Lower leg skin (tissue), 4 donors: ENCODE data around the gene KLHL6. TPM values are rescaled to one million over a fixed set of nuclear protein-coding genes. Genes with fewer than 3 reads are reported as not detected.

Experiments used
- DNase-seq, 2 donors: peaks; one replicate each; pipeline ENCODE4 v3.0.0-alpha.2; 2019; ENCODE audit warnings: low spot score in 2 of 2
- H3K4me3 ChIP-seq: fragments of 200-600 bp; sonication (generic); 2 replicates; pipeline ENCODE4 v1.5.1; 2017; ENCODE audit warnings: mild to moderate bottlenecking, low read depth; ENCODE audit not compliant: poor library complexity, severe bottlenecking
- CTCF ChIP-seq, 3 donors: fragments of 450-650 bp; IDR thresholded peaks; one replicate each; pipeline ENCODE4 v1.5.1; 2016; ENCODE audit warnings: antibody characterized with exemption in 3 of 3, mild to moderate bottlenecking in 3 of 3, moderate library complexity in 2 of 3
- POLR2A ChIP-seq, 2 donors: fragments of 450-650 bp; IDR thresholded peaks; one replicate each; pipeline ENCODE4 v1.6.1; 2016 to 2017; ENCODE audit warnings: antibody characterized with exemption in 2 of 2, mild to moderate bottlenecking in 1 of 2, moderate library complexity in 1 of 2
- WGBS, 2 donors: methylation state at CpG; one replicate each; pipeline ENCODE4 v1.1.5; 2018; 5-methylcytosine and 5-hydroxymethylcytosine counted together
- intact Hi-C: fragments of 100-400 bp; cut with DNase I; formaldehyde crosslinking; loops from one replicate; pipeline ENCODE4 v1.15.0; 2023; ENCODE audit warnings: low total_unique reads
- total RNA-seq, 4 donors: library from RNA; depleted of rRNA; stranded (reverse); fragments of >200 nt; gene quantifications; one replicate each; pipeline ENCODE4 v1.1.0, GENCODE V29; 2016

Gene KLHL6
- total RNA-seq, 4 donors from 2014 or later, result 0.10 to 0.58 (median 0.23) TPM

DNA sequence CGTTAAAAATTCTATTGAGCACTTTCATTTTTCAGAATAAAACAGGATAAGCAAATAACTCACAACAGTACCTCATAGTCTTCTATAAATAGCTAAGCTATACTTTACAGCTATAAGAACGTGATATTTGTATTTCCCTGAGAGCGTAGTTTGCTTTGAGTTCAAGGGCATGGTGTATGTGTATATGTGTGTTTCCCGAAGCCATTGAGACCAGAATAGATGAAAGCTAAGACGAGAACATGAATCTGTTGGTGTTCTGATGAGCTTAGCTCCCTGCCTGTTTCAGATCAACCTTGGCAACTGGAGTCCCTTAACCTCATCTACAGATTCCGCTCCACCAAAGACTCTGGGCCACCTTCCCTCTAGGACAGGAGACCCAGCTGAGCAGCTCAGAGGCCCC lies 67.6 kb downstream of the KLHL6 start:
- WGBS, 2 donors, result 68 to 72% methylated on average over 6 of the region's 6 CpGs
- DNase-seq, result no peak
- intact Hi-C loops, result no loop called here
- TF ChIP-seq CTCF (IDR thresholded peaks at IDR 0.05) (no peak), POLR2A (IDR thresholded peaks at IDR 0.05) (no peak)
- no peak overlapping the region for H3K4me3 ChIP-seq

- no peak overlapping the region for H3K4me3 ChIP-seq
- TF ChIP-seq POLR2A (IDR thresholded peaks at IDR 0.05) (no peak), CTCF (IDR thresholded peaks at IDR 0.05) (no peak)
- intact Hi-C loops, result no loop called here
- WGBS, 2 donors, result 69 to 79% methylated on average over 3 to 4 of the region's 4 CpGs
- no peak for DNase-seq
Measured at GRCh38 chr3:183487016-183487415, 68.5 kb downstream of the KLHL6 start.

DNA sequence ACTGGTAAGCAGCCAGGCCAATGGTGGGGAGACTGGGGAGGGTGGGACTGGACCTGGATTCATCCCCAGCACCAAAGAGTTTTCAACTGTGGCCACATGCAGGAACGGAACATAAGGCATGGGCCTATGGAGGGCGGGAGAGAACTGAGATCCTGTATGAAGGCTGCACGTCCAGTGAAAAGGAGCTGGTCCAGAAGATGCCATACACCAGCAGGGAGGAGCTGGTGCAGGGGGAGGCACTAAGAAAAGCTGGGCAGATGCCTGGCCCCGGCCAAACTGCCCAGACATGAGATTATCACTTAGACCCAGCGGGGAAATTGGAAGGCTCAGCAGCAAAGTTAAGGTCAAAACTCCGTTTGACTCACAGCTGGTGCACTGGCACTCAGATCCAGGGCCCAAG lies 69.0 kb downstream of the KLHL6 start:
- WGBS, 2 donors, result 88 to 94% methylated on average over 6 of the region's 6 CpGs
- intact Hi-C loops, result no loop called here
- TF ChIP-seq CTCF (IDR thresholded peaks at IDR 0.05) (no peak), POLR2A (IDR thresholded peaks at IDR 0.05) (no peak)
- DNase-seq, result peak in 1 of 2 donors; percentile 71
- no peak overlapping the region for H3K4me3 ChIP-seq

DNA sequence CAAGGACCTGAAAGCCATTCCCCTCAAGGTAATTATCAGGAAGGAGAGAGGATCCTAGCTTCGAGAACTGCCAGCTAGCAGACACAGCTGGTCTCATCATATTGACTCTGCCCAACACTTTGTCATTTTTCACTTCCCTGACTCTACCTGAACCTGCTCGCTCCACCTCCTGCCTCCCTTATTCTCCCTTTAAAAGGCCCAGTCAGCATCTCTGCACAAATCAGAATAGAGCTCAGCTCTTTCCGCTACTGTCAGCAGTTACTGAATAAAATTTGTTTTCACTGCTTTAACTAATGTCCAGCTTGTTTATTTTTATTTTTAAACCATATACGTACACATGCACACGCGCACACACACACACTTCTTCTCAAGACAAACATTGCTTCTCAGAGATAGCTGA lies 69.9 kb downstream of the KLHL6 start:
- DNase-seq, result no peak
- H3K4me3 ChIP-seq, result no peak overlapping the region
- intact Hi-C loops, result no loop called here
- WGBS, 2 donors, result 92 to 96% methylated on average over 6 of the region's 6 CpGs
- TF ChIP-seq POLR2A (IDR thresholded peaks at IDR 0.05), result no peak

DNA sequence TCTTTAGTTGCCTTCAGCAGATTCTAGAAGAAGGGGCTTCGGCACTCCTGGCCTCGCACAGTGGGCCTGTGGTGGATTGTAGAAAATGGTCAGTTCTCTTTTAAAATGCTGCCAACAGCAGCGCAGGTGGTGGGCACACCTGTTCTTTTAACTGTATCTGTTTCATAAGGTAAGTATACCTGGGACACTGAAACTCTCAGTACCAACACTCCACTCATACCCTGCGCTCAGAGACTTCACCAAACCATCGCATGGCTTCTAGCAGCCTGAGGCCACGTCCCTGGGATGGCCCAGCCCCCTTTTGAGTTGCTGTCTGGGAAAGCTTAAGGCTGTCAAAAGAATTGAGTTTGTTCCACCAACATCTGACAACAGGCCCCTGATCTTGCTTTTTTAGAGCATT lies 70.4 kb downstream of the KLHL6 start:
- DNase-seq, result peak in 1 of 2 donors; percentile 43
- no peak overlapping the region for H3K4me3 ChIP-seq
- intact Hi-C loops, result no loop called here
- TF ChIP-seq CTCF (IDR thresholded peaks at IDR 0.05) (no peak), POLR2A (IDR thresholded peaks at IDR 0.05) (no peak)
- WGBS, 2 donors, result 88 to 96% methylated on average over 6 of the region's 6 CpGs

GRCh38 chr3:183484431-183485075 lies 71.0 kb downstream of the KLHL6 start:
- WGBS, 2 donors, result 94% methylated on average over 4 of the region's 4 CpGs
- DNase-seq, result peak in 1 of 2 donors; percentile 37
- TF ChIP-seq CTCF (IDR thresholded peaks at IDR 0.05) (no peak), POLR2A (IDR thresholded peaks at IDR 0.05) (no peak)
- no peak overlapping the region for H3K4me3 ChIP-seq
- intact Hi-C loops, result no loop called here
